Measurements from ENCODE around the gene NDUFAF2. TPM values are rescaled to one million over a fixed set of nuclear protein-coding genes. Genes with fewer than 3 reads are reported as not detected.
"Not testable (repeated sequence)": the region's sequence is repeated elsewhere in the genome, so short reads cannot be mapped to it uniquely, and the experiment has no call there.

The NDUFAF2 gene
- total and polyA plus RNA-seq, 2 experiments from 2014 or later: 32.5 to 47.6 TPM

DNA sequence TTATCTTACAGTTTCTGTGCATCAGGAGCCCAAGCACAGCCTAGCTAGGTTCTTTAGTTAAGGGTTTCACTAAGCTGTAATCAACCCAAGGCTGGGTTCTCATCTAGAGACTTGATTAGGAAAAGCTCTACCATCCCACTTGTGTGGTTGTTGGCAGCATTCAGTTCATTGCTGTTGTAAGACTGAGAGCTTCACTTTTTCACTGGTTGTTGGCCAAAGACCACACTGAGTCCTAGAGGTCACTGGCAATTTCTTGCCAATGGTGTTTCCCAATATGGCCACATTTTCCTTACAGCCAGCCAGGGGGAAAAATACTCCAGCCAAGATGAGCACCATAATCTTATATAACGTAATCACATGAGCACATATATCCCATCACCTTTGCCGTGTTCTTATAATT lies 142.9 kb downstream of the NDUFAF2 start:
- no peaks in the 10 kb centered on the region for H4K20me1 ChIP-seq (ENCODE audit: insufficient read depth, poor library complexity, severe bottlenecking)
- WGBS (ENCODE audit: low lambda C conversion rate, missing lambda C conversion rate): 46% methylated on average over 2 of the region's 2 CpGs
- H3K27ac ChIP-seq: no peak overlapping the region
- H3K9me2 ChIP-seq (replicated peaks; ENCODE audit: insufficient read depth): no peaks in the 10 kb centered on the region
- H3K79me2 ChIP-seq: no peaks in the 10 kb centered on the region
- no peak overlapping the region for H3K4me3 ChIP-seq
- H3K36me3 ChIP-seq (replicated peaks; ENCODE audit: insufficient read depth, low read depth): no peaks in the 10 kb centered on the region
- H3K4me2 ChIP-seq: no peak overlapping the region
- TF ChIP-seq, protein P1, sequence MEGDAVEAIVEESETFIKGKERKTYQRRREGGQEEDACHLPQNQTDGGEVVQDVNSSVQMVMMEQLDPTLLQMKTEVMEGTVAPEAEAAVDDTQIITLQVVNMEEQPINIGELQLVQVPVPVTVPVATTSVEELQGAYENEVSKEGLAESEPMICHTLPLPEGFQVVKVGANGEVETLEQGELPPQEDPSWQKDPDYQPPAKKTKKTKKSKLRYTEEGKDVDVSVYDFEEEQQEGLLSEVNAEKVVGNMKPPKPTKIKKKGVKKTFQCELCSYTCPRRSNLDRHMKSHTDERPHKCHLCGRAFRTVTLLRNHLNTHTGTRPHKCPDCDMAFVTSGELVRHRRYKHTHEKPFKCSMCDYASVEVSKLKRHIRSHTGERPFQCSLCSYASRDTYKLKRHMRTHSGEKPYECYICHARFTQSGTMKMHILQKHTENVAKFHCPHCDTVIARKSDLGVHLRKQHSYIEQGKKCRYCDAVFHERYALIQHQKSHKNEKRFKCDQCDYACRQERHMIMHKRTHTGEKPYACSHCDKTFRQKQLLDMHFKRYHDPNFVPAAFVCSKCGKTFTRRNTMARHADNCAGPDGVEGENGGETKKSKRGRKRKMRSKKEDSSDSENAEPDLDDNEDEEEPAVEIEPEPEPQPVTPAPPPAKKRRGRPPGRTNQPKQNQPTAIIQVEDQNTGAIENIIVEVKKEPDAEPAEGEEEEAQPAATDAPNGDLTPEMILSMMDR (IDR thresholded peaks at IDR 0.05; ENCODE audit: poor library complexity): no peak
- TF ChIP-seq EZH2 (IDR thresholded peaks at IDR 0.05; ENCODE audit: borderline replicate concordance) (no peak), EZH2phosphoT487 (IDR thresholded peaks at IDR 0.05; ENCODE audit: low read depth, severe bottlenecking, unreplicated experiment) (no peak)
- H2AFZ ChIP-seq: no peak overlapping the region
- H3K9me3 ChIP-seq (ENCODE audit: low read depth): no peaks in the 10 kb centered on the region
- no peak for DNase-seq (ENCODE audit: low spot score)
- H3K4me1 ChIP-seq (ENCODE audit: insufficient read depth): no peaks in the 10 kb centered on the region
- H3K27me3 ChIP-seq: no peaks in the 10 kb centered on the region

DNA sequence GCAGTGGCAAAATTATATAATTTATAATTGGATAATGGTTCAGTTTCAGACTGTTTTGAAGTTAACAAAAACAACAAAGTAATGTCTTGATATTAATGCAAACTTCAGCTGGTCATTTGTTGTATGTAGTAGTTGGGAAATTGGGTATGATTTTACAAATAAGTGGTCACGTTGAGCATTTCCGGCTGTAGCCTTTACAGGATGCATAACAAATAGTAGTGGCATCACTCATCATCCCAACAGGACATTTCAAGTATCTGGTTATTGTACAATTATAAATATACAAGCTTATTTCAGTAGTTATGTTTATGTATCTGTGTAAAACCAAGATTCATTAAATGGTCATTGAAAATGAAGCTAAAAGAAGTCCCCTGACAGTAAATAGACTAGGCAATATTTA lies 144.3 kb downstream of the NDUFAF2 start:
- no peak for TF ChIP-seq EZH2phosphoT487 (IDR thresholded peaks at IDR 0.05; ENCODE audit: low read depth, severe bottlenecking, unreplicated experiment)
- TF ChIP-seq, protein P1 (IDR thresholded peaks at IDR 0.05; ENCODE audit: poor library complexity): no peak
- TF ChIP-seq EZH2 (IDR thresholded peaks at IDR 0.05; ENCODE audit: borderline replicate concordance): no peak
- no peak overlapping the region for H3K4me3 ChIP-seq
- H3K27me3 ChIP-seq: no peaks in the 10 kb centered on the region
- no peaks in the 10 kb centered on the region for H3K36me3 ChIP-seq (replicated peaks; ENCODE audit: insufficient read depth, low read depth)
- no peak for DNase-seq (ENCODE audit: low spot score)
- WGBS (ENCODE audit: low lambda C conversion rate, missing lambda C conversion rate): 83% methylated on average over 2 of the region's 2 CpGs
- no peak overlapping the region for H3K27ac ChIP-seq
- H4K20me1 ChIP-seq (ENCODE audit: insufficient read depth, poor library complexity, severe bottlenecking): no peaks in the 10 kb centered on the region
- no peak overlapping the region for H3K4me2 ChIP-seq
- H3K9me2 ChIP-seq (replicated peaks; ENCODE audit: insufficient read depth): no peaks in the 10 kb centered on the region
- H3K9me3 ChIP-seq (ENCODE audit: low read depth): no peaks in the 10 kb centered on the region
- H3K79me2 ChIP-seq: no peaks in the 10 kb centered on the region
- no peak overlapping the region for H2AFZ ChIP-seq
- no peaks in the 10 kb centered on the region for H3K4me1 ChIP-seq (ENCODE audit: insufficient read depth)

DNA sequence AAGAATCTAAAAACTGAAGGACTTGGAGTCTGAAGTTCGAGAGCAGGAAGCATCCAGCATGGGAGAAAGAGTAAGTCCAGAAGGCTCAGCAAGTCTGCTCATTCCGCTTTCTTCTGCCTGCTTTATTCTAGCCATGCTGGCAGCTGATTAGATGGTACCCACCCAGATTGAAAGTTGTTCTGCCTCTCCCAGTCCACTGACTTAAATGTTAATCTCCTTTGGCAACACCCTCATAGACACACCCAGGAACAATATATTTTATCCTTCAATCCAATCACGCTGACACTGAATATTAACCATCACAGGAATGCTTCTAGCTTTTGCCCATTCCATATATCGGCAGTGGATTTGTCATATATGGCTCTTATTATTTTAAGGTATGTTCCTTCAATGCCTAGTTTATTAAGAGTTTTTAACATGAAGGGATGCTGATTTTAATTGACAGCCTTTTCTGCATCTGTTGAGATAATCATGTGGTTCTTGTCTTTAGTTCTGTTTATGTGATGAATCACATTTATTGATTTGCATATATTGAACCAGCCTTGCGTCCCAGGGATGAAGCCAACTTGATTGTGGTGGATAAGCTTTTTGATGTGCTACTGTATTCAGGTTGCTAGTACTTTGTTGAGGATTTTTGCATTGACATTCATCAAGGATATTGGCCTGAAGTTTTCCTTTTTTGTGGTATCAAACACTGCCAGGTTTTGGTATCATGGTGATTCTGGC lies 148.2 kb downstream of the NDUFAF2 start:
- not testable (repeated sequence) for H3K36me3 ChIP-seq (replicated peaks; ENCODE audit: insufficient read depth, low read depth)

DNA sequence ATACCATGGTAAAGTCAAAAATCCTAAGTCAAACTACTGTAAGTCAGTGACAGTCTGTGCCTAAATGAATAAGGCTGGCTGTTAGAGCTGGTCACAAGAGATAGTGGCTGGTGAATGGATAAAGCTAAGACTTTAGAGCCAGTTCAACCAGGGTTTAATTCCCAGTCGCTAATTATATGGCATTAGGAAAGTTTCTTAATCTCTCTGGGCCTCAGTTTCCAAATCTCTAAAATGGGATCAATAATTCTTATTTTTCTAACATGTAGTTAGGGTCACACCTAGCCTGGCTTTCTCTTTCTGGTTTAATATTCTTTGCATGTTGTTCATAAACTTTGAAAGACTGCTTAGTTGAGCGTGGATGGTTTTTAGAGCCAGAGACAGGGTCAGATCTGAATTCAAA lies 152.5 kb downstream of the NDUFAF2 start:
- peaks cover 12% of the 10 kb centered on the region for H3K9me3 ChIP-seq (ENCODE audit: low read depth)
- H3K4me3 ChIP-seq: no peak overlapping the region
- TF ChIP-seq, protein P1 (IDR thresholded peaks at IDR 0.05; ENCODE audit: poor library complexity): no peak
- TF ChIP-seq EZH2 (IDR thresholded peaks at IDR 0.05; ENCODE audit: borderline replicate concordance) (no peak), EZH2phosphoT487 (IDR thresholded peaks at IDR 0.05; ENCODE audit: low read depth, severe bottlenecking, unreplicated experiment) (no peak)
- no peak for DNase-seq (ENCODE audit: low spot score)
- H2AFZ ChIP-seq: no peak overlapping the region
- H3K36me3 ChIP-seq (replicated peaks; ENCODE audit: insufficient read depth, low read depth): no peaks in the 10 kb centered on the region
- no peaks in the 10 kb centered on the region for H3K27me3 ChIP-seq
- H3K79me2 ChIP-seq: no peaks in the 10 kb centered on the region
- H3K9me2 ChIP-seq (replicated peaks; ENCODE audit: insufficient read depth): no peaks in the 10 kb centered on the region
- H3K4me2 ChIP-seq: no peak overlapping the region
- H3K27ac ChIP-seq: no peak overlapping the region
- no peaks in the 10 kb centered on the region for H4K20me1 ChIP-seq (ENCODE audit: insufficient read depth, poor library complexity, severe bottlenecking)
- WGBS (ENCODE audit: low lambda C conversion rate, missing lambda C conversion rate): 96% methylated on average over 2 of the region's 2 CpGs
- no peaks in the 10 kb centered on the region for H3K4me1 ChIP-seq (ENCODE audit: insufficient read depth)

More for the DNA sequence above, 148.2 kb downstream of the NDUFAF2 start:
- not testable (repeated sequence) for DNase-seq (ENCODE audit: low spot score); H3K27me3 ChIP-seq; H3K9me2 ChIP-seq (replicated peaks; ENCODE audit: insufficient read depth); H3K4me1 ChIP-seq (ENCODE audit: insufficient read depth); H3K79me2 ChIP-seq; H3K9me3 ChIP-seq (ENCODE audit: low read depth); H2AFZ ChIP-seq; H3K4me3 ChIP-seq; H3K27ac ChIP-seq; H4K20me1 ChIP-seq (ENCODE audit: insufficient read depth, poor library complexity, severe bottlenecking); H3K4me2 ChIP-seq
- WGBS (ENCODE audit: low lambda C conversion rate, missing lambda C conversion rate): 95% methylated on average over 5 of the region's 5 CpGs
